ENCODE measurements around the gene DRC1.

The DRC1 gene

DNA sequence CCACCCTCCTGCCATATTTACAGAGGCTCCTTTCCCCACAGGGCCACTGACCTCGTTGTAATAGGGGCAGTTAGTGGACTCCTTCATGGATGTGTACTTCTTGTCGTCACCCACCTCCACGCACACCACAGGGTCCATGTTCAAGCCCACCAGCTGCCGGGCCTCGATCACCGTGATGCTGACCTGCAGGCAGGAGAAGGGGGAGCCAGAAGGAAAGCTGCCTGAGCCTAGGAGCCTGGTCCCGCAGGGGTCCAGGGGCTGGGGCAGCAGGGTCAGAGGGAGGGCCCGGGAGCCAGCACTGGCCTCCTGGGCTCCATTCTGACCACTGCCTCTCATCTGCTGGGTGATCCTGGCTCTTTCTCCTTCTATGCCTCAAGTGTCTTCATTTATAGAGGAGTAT lies 93.2 kb downstream of the DRC1 start:
- FAIRE-seq, result no peak

- FAIRE-seq, result no peak
Observed at GRCh38 chr2:26495705-26496297, 94.1 kb downstream of the DRC1 start.

DNA sequence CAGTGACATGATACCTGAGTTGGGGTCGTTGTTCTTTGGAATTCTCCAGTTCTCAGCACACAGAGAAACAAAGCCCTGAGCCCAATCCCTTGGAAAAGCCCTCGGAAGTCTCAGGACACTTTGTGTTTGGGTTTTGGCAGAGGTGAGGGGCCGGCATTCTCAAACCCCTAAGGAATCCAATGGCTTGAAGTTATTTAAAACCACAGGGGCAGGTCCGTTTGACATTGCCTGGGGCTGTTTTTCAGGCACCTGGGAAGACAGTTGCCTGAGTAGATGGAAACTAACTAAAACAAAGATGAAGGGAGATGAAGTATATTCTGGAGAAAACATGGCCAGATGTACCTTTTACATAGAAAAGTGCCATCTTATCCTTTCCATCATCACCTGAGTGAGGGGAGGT lies 98.7 kb downstream of the DRC1 start:
- no peak for FAIRE-seq

GRCh38 chr2:26503231-26503880 lies 101.6 kb downstream of the DRC1 start:
- FAIRE-seq, result no peak

- no peak for FAIRE-seq
Observed at GRCh38 chr2:26504002-26504401, 102.3 kb downstream of the DRC1 start.

- no peak for FAIRE-seq
Observed at GRCh38 chr2:26506279-26506678, 104.6 kb downstream of the DRC1 start.

Data from colon (tissue), 2 donors.